PFSK-1 (cell line): ENCODE data around the gene RNF215.

Source experiments
- POLR2AphosphoS5 ChIP-seq: IDR thresholded peaks from 2 replicates; pipeline ENCODE4 v1.6.1; 2012; ENCODE audit warnings: low read depth, mild to moderate bottlenecking, control low read depth, low read length, moderate library complexity
- TAF1 ChIP-seq: IDR thresholded peaks from 2 replicates; pipeline ENCODE4 v1.6.1; 2012; ENCODE audit warnings: low read length, control low read depth, borderline replicate concordance; ENCODE audit not compliant: insufficient read depth

DNA sequence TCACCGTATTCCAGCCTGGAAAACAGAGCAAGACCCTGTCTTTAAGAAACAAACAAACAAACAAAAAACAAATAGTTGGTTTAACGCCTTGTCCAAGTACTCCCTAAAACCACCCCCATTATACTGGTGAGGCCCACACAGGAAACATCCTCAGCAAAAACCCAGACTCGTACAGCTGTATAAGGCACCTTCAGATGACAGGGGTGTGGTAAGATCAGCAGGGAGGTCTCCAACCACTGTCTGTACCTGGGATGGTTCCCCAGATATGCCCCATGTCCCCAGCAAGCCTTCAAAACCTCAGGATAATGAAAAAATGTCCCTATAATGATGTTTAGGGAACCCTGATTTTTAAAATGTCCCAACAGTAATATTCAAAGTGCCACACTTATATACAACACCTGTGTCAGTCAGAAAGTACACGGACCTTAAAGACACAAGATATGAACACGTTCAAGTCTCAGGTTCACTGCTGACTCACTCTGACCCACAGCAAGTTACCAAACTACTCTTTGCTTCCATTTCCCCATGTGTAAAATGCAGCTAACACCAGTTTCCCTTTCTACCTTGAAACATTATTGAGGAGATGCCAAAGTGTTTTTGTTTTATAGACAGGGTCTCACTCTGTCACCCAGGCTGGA is 39.8 kb downstream of the RNF215 start:
- TF ChIP-seq TAF1 = no peak
- no peak for TF ChIP-seq POLR2AphosphoS5
